B cell (primary cell): ENCODE data around the gene SELENOH. TPM values are rescaled to one million over a fixed set of nuclear protein-coding genes. Genes with fewer than 3 reads are reported as not detected.
A peak's percentile ranks its signal among the peaks of the same experiment; 100 is the strongest.

Source experiments
- ATAC-seq: fragments of 200-7000 bp; cut with Tn5 transposase; one replicate; pipeline ENCODE4 v1.10.0; 2021; ENCODE audit warnings: low read depth, mild to moderate bottlenecking, moderate number of reproducible peaks, moderate library complexity
- CTCF ChIA-PET: fragments of 350-600 bp; sonication (Branson Sonifier 250); formaldehyde crosslinking; loops from one replicate; lab custom pipeline; 2021; ENCODE audit warnings: antibody characterized with exemption, inconsistent platforms; lab: Charles Lee
- POLR2A ChIA-PET: fragments of 350-600 bp; sonication (Branson Sonifier 250); formaldehyde crosslinking; loops from one replicate; lab custom pipeline; 2021; ENCODE audit warnings: antibody characterized with exemption; lab: Charles Lee
- DNase-seq: peaks from one replicate; pipeline ENCODE4 v3.0.0; 2013
- H2AFZ ChIP-seq: 2 replicates; pipeline ENCODE4 v1.6.1; 2012; ENCODE audit warnings: mild to moderate bottlenecking, low read depth, low read length; ENCODE audit not compliant: insufficient read depth, poor library complexity, severe bottlenecking
- H3K27ac ChIP-seq, 2 donors: 1 replicate in 1 of 2; 2 replicates in 1 of 2; pipeline ENCODE4 v1.5.1; 2012 to 2013; ENCODE audit warnings: low read length in 2 of 2, mild to moderate bottlenecking in 2 of 2, moderate library complexity in 1 of 2
- H3K27me3 ChIP-seq, 4 experiments: fragments of 200-600 bp in 1 of 4; sonication (generic) in 1 of 4; replicated peaks in 1 of 4; 1 replicate in 2 of 4; 2 replicates in 2 of 4; pipeline versions ENCODE4 v1.6.1 to v1.7.0; 2013 to 2016; ENCODE audit warnings: low read length in 3 of 4, mild to moderate bottlenecking in 2 of 4, mixed read lengths in 1 of 4, moderate library complexity in 1 of 4; ENCODE audit not compliant: insufficient read depth in 4 of 4, control insufficient read depth in 3 of 4; ENCODE audit errors: control extremely low read depth in 1 of 4
- H3K36me3 ChIP-seq, 2 experiments: replicated peaks in 1 of 2; 1 replicate in 1 of 2; 2 replicates in 1 of 2; pipeline versions ENCODE4 v1.6.1 to v1.7.1; 2013; ENCODE audit warnings: low read length in 1 of 2; ENCODE audit not compliant: insufficient read depth in 2 of 2, control insufficient read depth in 1 of 2; ENCODE audit errors: control extremely low read depth in 1 of 2, extremely low read depth in 1 of 2
- H3K4me1 ChIP-seq, 2 donors: fragments of 200-600 bp in 1 of 2; sonication (generic) in 1 of 2; 1 replicate in 1 of 2; 2 replicates in 1 of 2; pipeline versions ENCODE4 v1.5.1 to v1.6.1; 2013 to 2017; ENCODE audit warnings: low read length in 2 of 2; ENCODE audit not compliant: control insufficient read depth in 2 of 2, insufficient read depth in 2 of 2
- H3K4me2 ChIP-seq: replicated peaks from 2 replicates; pipeline ENCODE3; 2012; ENCODE audit warnings: mild to moderate bottlenecking, low read depth, low read length; ENCODE audit not compliant: poor library complexity, severe bottlenecking
- H3K4me3 ChIP-seq, 5 experiments: fragments of 200-600 bp in 1 of 5; sonication (generic) in 1 of 5; 1 replicate in 3 of 5; 2 replicates in 2 of 5; pipeline versions ENCODE4 v1.5.1 to v1.7.0; 2011 to 2016; ENCODE audit warnings: low read length in 4 of 5, mild to moderate bottlenecking in 4 of 5, low read depth in 2 of 5, control low read depth in 1 of 5, moderate library complexity in 1 of 5; ENCODE audit not compliant: insufficient read depth in 1 of 5; ENCODE audit errors: control extremely low read depth in 1 of 5, extremely low read depth in 1 of 5
- H3K79me2 ChIP-seq: fragments of 200-600 bp; sonication (generic); one replicate; pipeline ENCODE4 v1.6.0; 2016; ENCODE audit warnings: low read length; ENCODE audit not compliant: control insufficient read depth, insufficient read depth
- H3K9ac ChIP-seq: fragments of 200-600 bp; sonication (generic); 2 replicates; pipeline ENCODE4 v1.6.1; 2017; ENCODE audit warnings: mild to moderate bottlenecking, low read length, moderate library complexity
- H3K9me3 ChIP-seq, 3 donors: one replicate each; pipeline versions ENCODE4 v1.6.1 to v1.7.1; 2013; ENCODE audit warnings: low read length in 2 of 3; ENCODE audit not compliant: control insufficient read depth in 2 of 3, insufficient read depth in 1 of 3; ENCODE audit errors: control extremely low read depth in 1 of 3
- H4K20me1 ChIP-seq: 2 replicates; pipeline ENCODE4 v1.6.0; 2012; ENCODE audit warnings: mild to moderate bottlenecking, low read length; ENCODE audit not compliant: insufficient read depth, control insufficient read depth, poor library complexity, severe bottlenecking
- H3K27ac Mint-ChIP-seq: one replicate; pipeline ENCODE4 v1.8.0; 2021; ENCODE audit warnings: mixed read lengths
- H3K27me3 Mint-ChIP-seq: one replicate; pipeline ENCODE4 v1.8.0; 2021; ENCODE audit warnings: mixed read lengths
- H3K4me1 Mint-ChIP-seq: one replicate; pipeline ENCODE4 v1.8.0; 2021; ENCODE audit warnings: mixed read lengths
- H3K4me3 Mint-ChIP-seq: one replicate; pipeline ENCODE4 v1.8.0; 2021; ENCODE audit warnings: mixed read lengths
- H3K9me3 Mint-ChIP-seq: one replicate; pipeline ENCODE4 v1.8.0; 2022; ENCODE audit warnings: mixed read lengths; ENCODE audit not compliant: insufficient read depth
- EZH2 ChIP-seq: IDR thresholded peaks from 2 replicates; pipeline ENCODE4 v1.6.1; 2012; ENCODE audit warnings: borderline replicate concordance, low read depth, mild to moderate bottlenecking, moderate library complexity, low read length; ENCODE audit not compliant: insufficient read depth, poor library complexity, severe bottlenecking
- WGBS: methylation state at CpG from one replicate; pipeline ENCODE4 v1.1.5; 2013; ENCODE audit warnings: missing lambda C conversion rate; ENCODE audit not compliant: insufficient coverage; 5-methylcytosine and 5-hydroxymethylcytosine counted together
- intact Hi-C: fragments of 100-400 bp; cut with micrococcal nuclease; formaldehyde crosslinking; loops from one replicate; pipeline ENCODE4 v1.10.0; 2022
- polyA plus RNA-seq: library from polyadenylated mRNA; depleted of rRNA; stranded (reverse); fragments of >200 nt; gene quantifications from 2 replicates; pipeline ENCODE4 v1.2.3, GENCODE V29; 2012
- total RNA-seq, 2 donors: library from RNA; stranded (reverse); fragments of 120-200 nt in 1 of 2; gene quantifications; 1 replicate in 1 of 2; 2 replicates in 1 of 2; pipeline versions ENCODE4 v1.2.3 to v1.2.4, GENCODE V29; 2013 to 2022
- TF ChIP-seq, protein P1 (sequence below): fragments of 200-600 bp; IDR thresholded peaks from one replicate; pipeline ENCODE4 v1.8.0; 2022; ENCODE audit warnings: antibody characterized with exemption, mild to moderate bottlenecking

The SELENOH gene
- total and polyA plus RNA-seq, 2 donors (not counting 1 experiment from before 2014, with no cell fraction given) = 147 to 196 TPM

- peak; percentile 47 for ATAC-seq
- H3K4me3 ChIP-seq = no peak overlapping the region
- peaks cover 80% of the 10 kb centered on the region for H3K79me2 ChIP-seq
- TF ChIP-seq, protein P1, sequence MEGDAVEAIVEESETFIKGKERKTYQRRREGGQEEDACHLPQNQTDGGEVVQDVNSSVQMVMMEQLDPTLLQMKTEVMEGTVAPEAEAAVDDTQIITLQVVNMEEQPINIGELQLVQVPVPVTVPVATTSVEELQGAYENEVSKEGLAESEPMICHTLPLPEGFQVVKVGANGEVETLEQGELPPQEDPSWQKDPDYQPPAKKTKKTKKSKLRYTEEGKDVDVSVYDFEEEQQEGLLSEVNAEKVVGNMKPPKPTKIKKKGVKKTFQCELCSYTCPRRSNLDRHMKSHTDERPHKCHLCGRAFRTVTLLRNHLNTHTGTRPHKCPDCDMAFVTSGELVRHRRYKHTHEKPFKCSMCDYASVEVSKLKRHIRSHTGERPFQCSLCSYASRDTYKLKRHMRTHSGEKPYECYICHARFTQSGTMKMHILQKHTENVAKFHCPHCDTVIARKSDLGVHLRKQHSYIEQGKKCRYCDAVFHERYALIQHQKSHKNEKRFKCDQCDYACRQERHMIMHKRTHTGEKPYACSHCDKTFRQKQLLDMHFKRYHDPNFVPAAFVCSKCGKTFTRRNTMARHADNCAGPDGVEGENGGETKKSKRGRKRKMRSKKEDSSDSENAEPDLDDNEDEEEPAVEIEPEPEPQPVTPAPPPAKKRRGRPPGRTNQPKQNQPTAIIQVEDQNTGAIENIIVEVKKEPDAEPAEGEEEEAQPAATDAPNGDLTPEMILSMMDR = no peak
- no peak for TF ChIP-seq EZH2
- Mint-ChIP-seq H3K27me3 (no peaks in the 10 kb centered on the region), H3K4me3 (no peak overlapping the region), H3K27ac (no peak overlapping the region), H3K4me1 (peaks cover 11% of the 10 kb centered on the region), H3K9me3 (no peaks in the 10 kb centered on the region)
- no CpG with 5 or more reads among the region's 7 CpGs for WGBS
- no peak overlapping the region for H3K27ac ChIP-seq
- peaks cover 9% of the 10 kb centered on the region for H4K20me1 ChIP-seq
- H2AFZ ChIP-seq = no peak overlapping the region
- POLR2A ChIA-PET = interaction anchor here (0.6 kb wide), 1 partner anchor 13 kb away, joined by 3 read pairs; no protein-coding TSS in a partner anchor
- no peaks in the 10 kb centered on the region for H3K9me3 ChIP-seq
- intact Hi-C loops = no loop called here
- CTCF ChIA-PET = interaction anchor here (2.1 kb wide), 1 partner anchor 71 kb away, joined by 9 read pairs; no protein-coding TSS in a partner anchor
- peaks cover 0 to 10% of the 10 kb centered on the region in 2 experiments for H3K36me3 ChIP-seq
- no peaks in the 10 kb centered on the region for H3K27me3 ChIP-seq
- H3K4me1 ChIP-seq = no peaks in the 10 kb centered on the region
- H3K9ac ChIP-seq = no peak overlapping the region
- peak overlapping the region; percentile 34 for H3K4me2 ChIP-seq
- DNase-seq = no peak
These were observed 11.8 kb upstream of the SELENOH start for GRCh38 chr11:57729479-57729878.

DNA sequence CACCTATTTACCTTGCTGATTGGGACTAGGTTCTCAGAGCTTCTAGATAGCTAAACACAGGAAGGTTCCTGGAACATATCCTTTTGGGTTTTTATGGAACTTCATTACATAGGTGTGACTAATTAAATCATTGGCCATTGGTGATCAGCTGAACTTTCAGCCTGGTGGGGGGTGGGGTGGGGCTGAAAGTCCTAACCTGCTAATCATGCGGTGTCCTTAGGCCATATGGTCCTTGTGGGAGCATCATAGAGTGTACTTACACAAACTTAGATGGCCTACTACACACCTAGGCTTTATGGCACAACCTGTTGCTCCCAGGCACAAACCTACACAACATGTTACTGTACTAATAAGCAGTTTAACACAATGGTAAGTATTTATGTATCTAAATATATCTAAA, 8.6 kb upstream of the SELENOH start:
- no peak for ATAC-seq
- CTCF ChIA-PET = no interaction called here

More for the DNA sequence above, 8.6 kb upstream of the SELENOH start:
- intact Hi-C loops = no loop called here
- H3K27ac Mint-ChIP-seq = no peak overlapping the region
- Histone ChIP-seq H3K4me1 (no peaks in the 10 kb centered on the region), H3K27me3 (no peaks in the 10 kb centered on the region), H3K9me3 (no peaks in the 10 kb centered on the region), H3K9ac (no peak overlapping the region), H3K4me3 (no peak overlapping the region), H4K20me1 (peaks cover 7% of the 10 kb centered on the region), H3K4me2 (no peak overlapping the region), H3K36me3 (peaks cover 0 to 20% of the 10 kb centered on the region in 2 experiments), H2AFZ (no peak overlapping the region), H3K79me2 (peaks cover 70% of the 10 kb centered on the region), H3K27ac (peak overlapping the region in 1 of 2 donors; percentile 6)
- H3K27me3 Mint-ChIP-seq = no peaks in the 10 kb centered on the region
- no peak overlapping the region for H3K4me3 Mint-ChIP-seq
- H3K9me3 Mint-ChIP-seq = no peaks in the 10 kb centered on the region
- H3K4me1 Mint-ChIP-seq = peaks cover 10% of the 10 kb centered on the region
- DNase-seq = no peak
- TF ChIP-seq EZH2 = no peak
- TF ChIP-seq, protein P1 = no peak
- POLR2A ChIA-PET = interaction anchor here (1.0 kb wide), 1 partner anchor 9 kb away, joined by 3 read pairs; the partner anchor contains the start of gene SELENOH
- no CpG with 5 or more reads among the region's 1 CpG for WGBS
